ENCODE measurements around the gene SSH2. TPM values are rescaled to one million over a fixed set of nuclear protein-coding genes. Genes with fewer than 3 reads are reported as not detected.

SSH2 gene
- total and polyA plus RNA-seq, 9 of the 15 experiments (the other 6 are each of a cell fraction or from before 2014, with no cell fraction given) = 3.9 to 16.1 (median 10.2) TPM

DNA sequence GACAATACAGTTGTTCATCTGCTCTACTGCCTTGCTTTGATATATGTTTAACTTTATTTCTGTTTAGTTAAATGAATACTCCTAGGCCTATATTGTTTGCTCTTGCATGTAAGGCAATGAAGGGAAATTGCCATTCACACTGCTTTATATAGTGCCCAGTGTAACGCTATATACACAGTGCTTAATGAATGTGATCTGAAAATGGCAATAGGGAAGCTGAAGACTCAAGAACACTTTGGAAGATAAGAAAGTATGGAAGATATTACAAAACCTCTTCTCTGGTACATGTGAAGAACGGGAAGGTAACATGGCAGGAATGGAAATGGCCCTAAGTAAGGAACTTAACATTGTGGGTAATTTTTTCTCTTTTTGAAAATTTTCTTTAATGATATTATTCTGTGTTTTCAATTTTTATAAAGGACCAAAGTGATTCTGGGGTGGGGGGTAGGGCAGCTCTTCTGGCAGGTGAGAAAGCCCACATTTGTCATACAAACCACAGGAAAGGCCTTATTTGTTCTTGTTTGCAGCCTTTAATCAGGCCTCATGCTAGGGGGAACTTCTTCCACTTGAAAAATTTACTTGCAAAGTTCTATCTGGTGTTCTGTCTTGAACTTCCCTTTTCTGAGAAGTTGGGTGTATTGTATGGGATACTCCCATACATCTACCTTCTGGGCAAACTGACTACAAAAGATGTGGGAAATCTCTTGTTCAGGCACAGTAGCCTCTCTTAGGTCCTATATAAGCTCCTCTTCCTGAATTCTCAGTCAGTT, 206.6 kb downstream of the SSH2 start (continued):
- TF ChIP-seq, protein P1, sequence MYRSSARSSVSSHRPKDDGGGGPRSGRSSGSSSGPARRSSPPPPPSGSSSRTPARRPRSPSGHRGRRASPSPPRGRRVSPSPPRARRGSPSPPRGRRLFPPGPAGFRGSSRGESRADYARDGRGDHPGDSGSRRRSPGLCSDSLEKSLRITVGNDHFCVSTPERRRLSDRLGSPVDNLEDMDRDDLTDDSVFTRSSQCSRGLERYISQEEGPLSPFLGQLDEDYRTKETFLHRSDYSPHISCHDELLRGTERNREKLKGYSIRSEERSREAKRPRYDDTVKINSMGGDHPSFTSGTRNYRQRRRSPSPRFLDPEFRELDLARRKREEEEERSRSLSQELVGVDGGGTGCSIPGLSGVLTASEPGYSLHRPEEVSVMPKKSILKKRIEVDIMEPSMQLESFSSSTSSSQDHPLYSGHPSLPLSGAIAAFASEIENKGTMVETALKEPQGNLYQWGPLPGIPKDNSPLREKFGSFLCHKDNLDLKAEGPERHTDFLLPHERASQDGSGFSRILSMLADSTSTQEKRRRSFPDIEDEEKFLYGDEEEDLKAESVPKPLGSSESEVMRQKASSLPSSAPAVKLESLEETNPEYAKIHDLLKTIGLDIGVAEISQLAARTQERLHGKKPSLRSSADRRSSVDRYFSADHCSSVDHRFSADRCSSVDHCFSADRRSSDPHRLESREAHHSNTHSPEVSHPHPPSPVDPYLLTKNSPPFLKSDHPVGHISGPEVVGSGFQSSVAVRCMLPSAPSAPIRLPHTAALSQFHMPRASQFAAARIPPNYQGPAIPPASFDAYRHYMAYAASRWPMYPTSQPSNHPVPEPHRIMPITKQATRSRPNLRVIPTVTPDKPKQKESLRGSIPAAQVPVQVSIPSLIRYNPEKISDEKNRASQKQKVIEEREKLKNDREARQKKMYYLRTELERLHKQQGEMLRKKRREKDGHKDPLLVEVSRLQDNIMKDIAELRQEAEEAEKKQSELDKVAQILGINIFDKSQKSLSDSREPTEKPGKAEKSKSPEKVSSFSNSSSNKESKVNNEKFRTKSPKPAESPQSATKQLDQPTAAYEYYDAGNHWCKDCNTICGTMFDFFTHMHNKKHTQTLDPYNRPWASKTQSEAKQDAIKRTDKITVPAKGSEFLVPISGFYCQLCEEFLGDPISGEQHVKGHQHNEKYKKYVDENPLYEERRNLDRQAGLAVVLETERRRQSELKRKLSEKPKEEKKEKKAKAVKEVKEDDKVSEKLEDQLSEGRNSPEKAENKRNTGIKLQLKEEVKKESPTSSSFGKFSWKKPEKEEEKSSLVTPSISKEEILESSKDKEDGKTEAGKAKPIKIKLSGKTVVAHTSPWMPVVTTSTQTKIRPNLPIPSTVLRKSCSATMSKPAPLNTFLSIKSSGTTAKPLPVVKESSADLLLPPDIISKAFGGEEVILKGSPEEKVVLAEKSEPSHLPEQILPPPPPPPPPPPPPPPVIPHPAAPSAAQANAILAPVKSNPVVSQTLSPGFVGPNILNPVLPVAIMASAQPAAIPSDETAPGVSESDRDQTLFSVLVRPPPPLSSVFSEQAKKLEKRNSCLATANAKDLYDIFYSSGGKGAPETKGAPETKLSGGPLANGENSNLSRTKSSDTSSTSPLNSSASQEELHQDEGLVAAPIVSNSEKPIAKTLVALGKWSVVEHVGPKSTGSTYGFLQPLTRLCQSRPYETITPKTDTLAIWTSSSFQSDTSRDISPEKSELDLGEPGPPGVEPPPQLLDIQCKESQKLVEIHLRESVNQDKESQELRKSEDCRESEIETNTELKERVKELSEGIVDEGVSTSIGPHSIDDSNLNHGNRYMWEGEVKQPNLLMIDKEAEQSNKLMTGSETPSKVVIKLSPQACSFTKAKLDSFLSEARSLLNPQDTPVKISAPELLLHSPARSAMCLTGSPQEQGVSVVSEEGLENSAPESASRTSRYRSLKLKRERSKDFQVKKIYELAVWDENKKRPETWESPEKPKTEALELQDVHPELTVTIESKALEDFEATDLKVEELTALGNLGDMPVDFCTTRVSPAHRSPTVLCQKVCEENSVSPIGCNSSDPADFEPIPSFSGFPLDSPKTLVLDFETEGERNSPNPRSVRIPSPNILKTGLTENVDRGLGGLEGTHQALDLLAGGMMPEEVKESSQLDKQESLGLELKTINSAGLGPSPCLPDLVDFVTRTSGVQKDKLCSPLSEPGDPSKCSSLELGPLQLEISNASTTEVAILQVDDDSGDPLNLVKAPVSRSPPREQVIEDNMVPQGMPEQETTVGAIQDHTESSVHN (IDR thresholded peaks at IDR 0.05; ENCODE audit: borderline replicate concordance in 1 of 2, low read depth in 1 of 2) = no peak
- TF ChIP-seq ZNF197 (CRISPR knock-in tag; IDR thresholded peaks at IDR 0.05; ENCODE audit: low read depth) (peak; percentile 44; the same call in 1 of the 2 replicates), U2AF1 (optimal IDR thresholded peaks at IDR 0.05; ENCODE audit: low read depth, low read length) (no peak), STAT5A (IDR thresholded peaks at IDR 0.05; ENCODE audit: borderline replicate concordance, low read length) (0 out of 2 replicates have a peak, but pooled peaks have one; percentile 27), FOXP1 (CRISPR knock-in tag; IDR thresholded peaks at IDR 0.05) (no peak), SPI1 (IDR thresholded peaks at IDR 0.05; ENCODE audit: borderline replicate concordance, low read depth, low read length) (peak; percentile 56; the same call in 1 of the 2 replicates), FOSL1 (tag; conservative IDR thresholded peaks at IDR 0.05) (no peak), JUND (IDR thresholded peaks at IDR 0.05; ENCODE audit: borderline replicate concordance, low read depth, low read length) (no peak), JUND (tag; IDR thresholded peaks at IDR 0.05; ENCODE audit: borderline replicate concordance, low read depth, low read length) (peak; percentile 60; the same call in 1 of the 3 replicates), KLF1 (tag; IDR thresholded peaks at IDR 0.05) (no peak), ZNF253 (CRISPR knock-in tag; conservative IDR thresholded peaks at IDR 0.05) (no peak), CTBP1 (IDR thresholded peaks at IDR 0.05; ENCODE audit: borderline replicate concordance) (peak; percentile 63; the same call in 1 of the 2 replicates), NFRKB (IDR thresholded peaks at IDR 0.05; ENCODE audit: low read depth) (peak; percentile 55; the same call in 1 of the 2 replicates)
- TF ChIP-seq, protein P2, sequence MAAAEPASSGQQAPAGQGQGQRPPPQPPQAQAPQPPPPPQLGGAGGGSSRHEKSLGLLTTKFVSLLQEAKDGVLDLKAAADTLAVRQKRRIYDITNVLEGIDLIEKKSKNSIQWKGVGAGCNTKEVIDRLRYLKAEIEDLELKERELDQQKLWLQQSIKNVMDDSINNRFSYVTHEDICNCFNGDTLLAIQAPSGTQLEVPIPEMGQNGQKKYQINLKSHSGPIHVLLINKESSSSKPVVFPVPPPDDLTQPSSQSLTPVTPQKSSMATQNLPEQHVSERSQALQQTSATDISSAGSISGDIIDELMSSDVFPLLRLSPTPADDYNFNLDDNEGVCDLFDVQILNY (CRISPR knock-in tag; IDR thresholded peaks at IDR 0.05) = no peak
- TF ChIP-seq, protein P3, sequence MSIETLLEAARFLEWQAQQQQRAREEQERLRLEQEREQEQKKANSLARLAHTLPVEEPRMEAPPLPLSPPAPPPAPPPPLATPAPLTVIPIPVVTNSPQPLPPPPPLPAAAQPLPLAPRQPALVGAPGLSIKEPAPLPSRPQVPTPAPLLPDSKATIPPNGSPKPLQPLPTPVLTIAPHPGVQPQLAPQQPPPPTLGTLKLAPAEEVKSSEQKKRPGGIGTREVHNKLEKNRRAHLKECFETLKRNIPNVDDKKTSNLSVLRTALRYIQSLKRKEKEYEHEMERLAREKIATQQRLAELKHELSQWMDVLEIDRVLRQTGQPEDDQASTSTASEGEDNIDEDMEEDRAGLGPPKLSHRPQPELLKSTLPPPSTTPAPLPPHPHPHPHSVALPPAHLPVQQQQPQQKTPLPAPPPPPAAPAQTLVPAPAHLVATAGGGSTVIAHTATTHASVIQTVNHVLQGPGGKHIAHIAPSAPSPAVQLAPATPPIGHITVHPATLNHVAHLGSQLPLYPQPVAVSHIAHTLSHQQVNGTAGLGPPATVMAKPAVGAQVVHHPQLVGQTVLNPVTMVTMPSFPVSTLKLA (conservative IDR thresholded peaks at IDR 0.05) = 0 out of 4 replicates have a peak, but pooled peaks of 1 of the 2 experiments have one; percentile 26
- TF ChIP-seq, protein P4, sequence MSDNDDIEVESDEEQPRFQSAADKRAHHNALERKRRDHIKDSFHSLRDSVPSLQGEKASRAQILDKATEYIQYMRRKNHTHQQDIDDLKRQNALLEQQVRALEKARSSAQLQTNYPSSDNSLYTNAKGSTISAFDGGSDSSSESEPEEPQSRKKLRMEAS (CRISPR knock-in tag; IDR thresholded peaks at IDR 0.05) = no peak
